Measurements from ENCODE around the gene STYXL2.
A peak's percentile ranks its signal among the peaks of the same experiment; 100 is the strongest.

The STYXL2 gene

GRCh38 chr1:167118188-167118587, 24.3 kb downstream of the STYXL2 start:
- Histone ChIP-seq H3K9me3 (ENCODE audit: insufficient read depth, low read depth, low read length) (no peaks in the 10 kb centered on the region), H3K27me3 (ENCODE audit: insufficient read depth, low read length) (no peaks in the 10 kb centered on the region), H2BK5ac (ENCODE audit: low read depth, low read length, poor library complexity) (no peak overlapping the region), H3K9ac (ENCODE audit: low read length) (no peak overlapping the region), H3K4me3 (ENCODE audit: low read depth, low read length) (no peak overlapping the region), H3K4ac (ENCODE audit: low read depth, low read length) (no peak overlapping the region), H4K12ac (ENCODE audit: low read depth, low read length) (no peak overlapping the region), H3K79me2 (ENCODE audit: control insufficient read depth, insufficient read depth, low read length, poor library complexity) (no peaks in the 10 kb centered on the region), H3K79me1 (ENCODE audit: low read length) (peaks cover 16% of the 10 kb centered on the region), H4K8ac (ENCODE audit: low read depth, low read length) (no peak overlapping the region), H2BK120ac (ENCODE audit: insufficient read depth, low read length, poor library complexity) (no peak overlapping the region), H3K36me3 (ENCODE audit: control insufficient read depth in 1 of 2, insufficient read depth in 2 of 2, low read length in 2 of 2) (no peaks in the 10 kb centered on the region), H2AK5ac (ENCODE audit: low read length) (no peak overlapping the region), H4K91ac (ENCODE audit: low read depth, low read length) (no peak overlapping the region), H2AFZ (ENCODE audit: insufficient read depth, low read length, poor library complexity) (no peak overlapping the region), H3K4me2 (ENCODE audit: low read length) (no peak overlapping the region), H3K23ac (ENCODE audit: low read length) (no peak overlapping the region), H3K14ac (ENCODE audit: low read length) (no peak overlapping the region), H3K18ac (ENCODE audit: low read length) (no peak overlapping the region), H3K4me1 (ENCODE audit: control insufficient read depth in 1 of 2, insufficient read depth in 2 of 2, low read length in 2 of 2) (peaks cover 17 to 27% of the 10 kb centered on the region in 2 experiments), H3K27ac (ENCODE audit: low read depth, low read length) (no peak overlapping the region), H2BK12ac (ENCODE audit: low read length) (no peak overlapping the region)
- WGBS (ENCODE audit: extremely low coverage, insufficient coverage, insufficient read length): no CpG with 5 or more reads among the region's 5 CpGs
- no peak for DNase-seq

GRCh38 chr1:167119696-167120095, 25.8 kb downstream of the STYXL2 start:
- Histone ChIP-seq H4K8ac (ENCODE audit: low read depth, low read length) (no peak overlapping the region), H3K79me1 (ENCODE audit: low read length) (peaks cover 16% of the 10 kb centered on the region), H3K4ac (ENCODE audit: low read depth, low read length) (no peak overlapping the region), H3K23ac (ENCODE audit: low read length) (no peak overlapping the region), H3K14ac (ENCODE audit: low read length) (peak overlapping the region; percentile 35), H3K4me2 (ENCODE audit: low read length) (no peak overlapping the region), H3K27me3 (ENCODE audit: insufficient read depth, low read length) (no peaks in the 10 kb centered on the region), H3K36me3 (ENCODE audit: control insufficient read depth in 1 of 2, insufficient read depth in 2 of 2, low read length in 2 of 2) (no peaks in the 10 kb centered on the region), H2BK12ac (ENCODE audit: low read length) (no peak overlapping the region), H2BK120ac (ENCODE audit: insufficient read depth, low read length, poor library complexity) (no peak overlapping the region), H3K9ac (ENCODE audit: low read length) (no peak overlapping the region), H3K4me3 (ENCODE audit: low read depth, low read length) (no peak overlapping the region), H4K12ac (ENCODE audit: low read depth, low read length) (no peak overlapping the region), H3K27ac (ENCODE audit: low read depth, low read length) (no peak overlapping the region), H3K9me3 (ENCODE audit: insufficient read depth, low read depth, low read length) (no peaks in the 10 kb centered on the region), H2BK5ac (ENCODE audit: low read depth, low read length, poor library complexity) (no peak overlapping the region), H3K79me2 (ENCODE audit: control insufficient read depth, insufficient read depth, low read length, poor library complexity) (no peaks in the 10 kb centered on the region), H3K18ac (ENCODE audit: low read length) (peak overlapping the region; percentile 5), H3K4me1 (ENCODE audit: control insufficient read depth in 1 of 2, insufficient read depth in 2 of 2, low read length in 2 of 2) (peaks cover 17 to 27% of the 10 kb centered on the region in 2 experiments), H2AFZ (ENCODE audit: insufficient read depth, low read length, poor library complexity) (no peak overlapping the region), H2AK5ac (ENCODE audit: low read length) (no peak overlapping the region), H4K91ac (ENCODE audit: low read depth, low read length) (peak overlapping the region; percentile 3)
- WGBS (ENCODE audit: extremely low coverage, insufficient coverage, insufficient read length): no CpG with 5 or more reads among the region's 3 CpGs
- peak in 1 of 2 donors; percentile 10 for DNase-seq

GRCh38 chr1:167120899-167121298, 27.0 kb downstream of the STYXL2 start:
- Histone ChIP-seq H3K79me1 (ENCODE audit: low read length) (peaks cover 16% of the 10 kb centered on the region), H4K12ac (ENCODE audit: low read depth, low read length) (no peak overlapping the region), H3K4me2 (ENCODE audit: low read length) (peak overlapping the region; percentile 73), H2AFZ (ENCODE audit: insufficient read depth, low read length, poor library complexity) (peak overlapping the region; percentile 28), H4K8ac (ENCODE audit: low read depth, low read length) (peak overlapping the region; percentile 55), H3K79me2 (ENCODE audit: control insufficient read depth, insufficient read depth, low read length, poor library complexity) (no peaks in the 10 kb centered on the region), H3K27me3 (ENCODE audit: insufficient read depth, low read length) (no peaks in the 10 kb centered on the region), H4K91ac (ENCODE audit: low read depth, low read length) (no peak overlapping the region), H2BK5ac (ENCODE audit: low read depth, low read length, poor library complexity) (no peak overlapping the region), H3K4ac (ENCODE audit: low read depth, low read length) (no peak overlapping the region), H3K4me1 (ENCODE audit: control insufficient read depth in 1 of 2, insufficient read depth in 2 of 2, low read length in 2 of 2) (peaks cover 17 to 27% of the 10 kb centered on the region in 2 experiments), H3K23ac (ENCODE audit: low read length) (no peak overlapping the region), H3K36me3 (ENCODE audit: control insufficient read depth in 1 of 2, insufficient read depth in 2 of 2, low read length in 2 of 2) (no peaks in the 10 kb centered on the region), H3K4me3 (ENCODE audit: low read depth, low read length) (no peak overlapping the region), H2BK12ac (ENCODE audit: low read length) (peak overlapping the region; percentile 9), H2AK5ac (ENCODE audit: low read length) (no peak overlapping the region), H3K27ac (ENCODE audit: low read depth, low read length) (no peak overlapping the region), H3K18ac (ENCODE audit: low read length) (no peak overlapping the region), H2BK120ac (ENCODE audit: insufficient read depth, low read length, poor library complexity) (no peak overlapping the region), H3K14ac (ENCODE audit: low read length) (no peak overlapping the region), H3K9ac (ENCODE audit: low read length) (no peak overlapping the region), H3K9me3 (ENCODE audit: insufficient read depth, low read depth, low read length) (no peaks in the 10 kb centered on the region)
- no peak for DNase-seq
- WGBS (ENCODE audit: extremely low coverage, insufficient coverage, insufficient read length): no CpG with 5 or more reads among the region's 13 CpGs

- H3K9me3 ChIP-seq (ENCODE audit: insufficient read depth, low read depth, low read length): no peaks in the 10 kb centered on the region
- H3K9ac ChIP-seq (ENCODE audit: low read length): no peak overlapping the region
- H3K4me1 ChIP-seq (ENCODE audit: control insufficient read depth in 1 of 2, insufficient read depth in 2 of 2, low read length in 2 of 2): peaks cover 17 to 27% of the 10 kb centered on the region in 2 experiments
- no CpG with 5 or more reads among the region's 47 CpGs for WGBS (ENCODE audit: extremely low coverage, insufficient coverage, insufficient read length)
- no peak overlapping the region for H2AK5ac ChIP-seq (ENCODE audit: low read length)
- H2BK120ac ChIP-seq (ENCODE audit: insufficient read depth, low read length, poor library complexity): peak overlapping the region; percentile 9
- no peak overlapping the region for H2BK5ac ChIP-seq (ENCODE audit: low read depth, low read length, poor library complexity)
- H3K4me3 ChIP-seq (ENCODE audit: low read depth, low read length): peak overlapping the region; percentile 52
- peak overlapping the region; percentile 48 for H3K18ac ChIP-seq (ENCODE audit: low read length)
- H3K4ac ChIP-seq (ENCODE audit: low read depth, low read length): no peak overlapping the region
- no peaks in the 10 kb centered on the region for H3K27me3 ChIP-seq (ENCODE audit: insufficient read depth, low read length)
- H3K79me1 ChIP-seq (ENCODE audit: low read length): peaks cover 16% of the 10 kb centered on the region
- peak overlapping the region; percentile 73 for H3K4me2 ChIP-seq (ENCODE audit: low read length)
- H2AFZ ChIP-seq (ENCODE audit: insufficient read depth, low read length, poor library complexity): peak overlapping the region; percentile 28
- DNase-seq: peak; percentile 56 to 77
- H2BK12ac ChIP-seq (ENCODE audit: low read length): peak overlapping the region; percentile 9
- H4K12ac ChIP-seq (ENCODE audit: low read depth, low read length): peak overlapping the region; percentile 15
- H3K27ac ChIP-seq (ENCODE audit: low read depth, low read length): no peak overlapping the region
- H3K14ac ChIP-seq (ENCODE audit: low read length): peak overlapping the region; percentile 30
- no peak overlapping the region for H3K23ac ChIP-seq (ENCODE audit: low read length)
- no peaks in the 10 kb centered on the region for H3K36me3 ChIP-seq (ENCODE audit: control insufficient read depth in 1 of 2, insufficient read depth in 2 of 2, low read length in 2 of 2)
- H3K79me2 ChIP-seq (ENCODE audit: control insufficient read depth, insufficient read depth, low read length, poor library complexity): no peaks in the 10 kb centered on the region
- peak overlapping the region; percentile 55 for H4K8ac ChIP-seq (ENCODE audit: low read depth, low read length)
- peak overlapping the region; percentile 8 for H4K91ac ChIP-seq (ENCODE audit: low read depth, low read length)
Observed at GRCh38 chr1:167121375-167122120, 27.7 kb downstream of the STYXL2 start.

Data from trophoblast cell (in vitro differentiated cells and primary cell).